ENCODE data around the gene ECSIT. TPM values are rescaled to one million over a fixed set of nuclear protein-coding genes. Genes with fewer than 3 reads are reported as not detected.

The ECSIT gene
- total and polyA plus RNA-seq, 8 donors, result 15.6 to 119 (median 73.4) TPM

- no peak for TF ChIP-seq POLR2A (IDR thresholded peaks at IDR 0.05)
- TF ChIP-seq EP300 (IDR thresholded peaks at IDR 0.05), result no peak
- TF ChIP-seq POLR2AphosphoS5 (IDR thresholded peaks at IDR 0.05), result no peak
- TF ChIP-seq, protein P1, sequence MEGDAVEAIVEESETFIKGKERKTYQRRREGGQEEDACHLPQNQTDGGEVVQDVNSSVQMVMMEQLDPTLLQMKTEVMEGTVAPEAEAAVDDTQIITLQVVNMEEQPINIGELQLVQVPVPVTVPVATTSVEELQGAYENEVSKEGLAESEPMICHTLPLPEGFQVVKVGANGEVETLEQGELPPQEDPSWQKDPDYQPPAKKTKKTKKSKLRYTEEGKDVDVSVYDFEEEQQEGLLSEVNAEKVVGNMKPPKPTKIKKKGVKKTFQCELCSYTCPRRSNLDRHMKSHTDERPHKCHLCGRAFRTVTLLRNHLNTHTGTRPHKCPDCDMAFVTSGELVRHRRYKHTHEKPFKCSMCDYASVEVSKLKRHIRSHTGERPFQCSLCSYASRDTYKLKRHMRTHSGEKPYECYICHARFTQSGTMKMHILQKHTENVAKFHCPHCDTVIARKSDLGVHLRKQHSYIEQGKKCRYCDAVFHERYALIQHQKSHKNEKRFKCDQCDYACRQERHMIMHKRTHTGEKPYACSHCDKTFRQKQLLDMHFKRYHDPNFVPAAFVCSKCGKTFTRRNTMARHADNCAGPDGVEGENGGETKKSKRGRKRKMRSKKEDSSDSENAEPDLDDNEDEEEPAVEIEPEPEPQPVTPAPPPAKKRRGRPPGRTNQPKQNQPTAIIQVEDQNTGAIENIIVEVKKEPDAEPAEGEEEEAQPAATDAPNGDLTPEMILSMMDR (IDR thresholded peaks at IDR 0.05), result no peak
- peaks cover 9 to 48% (median 34%) of the 10 kb centered on the region in 4 donors for H3K36me3 ChIP-seq
- H3K4me3 ChIP-seq, result no peak overlapping the region
- H3K27me3 ChIP-seq, result peaks cover 27 to 82% (median 48%) of the 10 kb centered on the region in 3 donors
- intact Hi-C loops (cut with DNase I; ENCODE audit: low total_unique reads), result no loop called here
- H3K27ac ChIP-seq, result no peak overlapping the region
- peaks cover 31 to 48% (median 42%) of the 10 kb centered on the region in 4 donors for H3K4me1 ChIP-seq
- H3K9me3 ChIP-seq, result no peaks in the 10 kb centered on the region
- WGBS, 5 donors, result 74 to 82% (median 80%) methylated on average over 29 to 57 of the region's 57 CpGs
- no peak for DNase-seq
These were observed 45.4 kb downstream of the ECSIT start for GRCh38 chr19:11483366-11484111.

- intact Hi-C loops (cut with DNase I; ENCODE audit: low total_unique reads), result no loop called here
- peaks cover 27 to 88% (median 48%) of the 10 kb centered on the region in 3 donors for H3K27me3 ChIP-seq
- H3K9me3 ChIP-seq, result no peaks in the 10 kb centered on the region
- DNase-seq, result peak; percentile 86 to 95
- peaks cover 7 to 40% (median 31%) of the 10 kb centered on the region in 4 donors for H3K36me3 ChIP-seq
- peaks cover 31 to 48% (median 42%) of the 10 kb centered on the region in 4 donors for H3K4me1 ChIP-seq
- 2 to 5% (median 5%) methylated on average over 22 to 58 of the region's 58 CpGs for WGBS, 5 donors
- TF ChIP-seq POLR2A (IDR thresholded peaks at IDR 0.05) (no peak), POLR2AphosphoS5 (IDR thresholded peaks at IDR 0.05) (peak in 2 of 3 donors; percentile 32 to 85)
- TF ChIP-seq, protein P1 (IDR thresholded peaks at IDR 0.05), result peak in 5 of 7 experiments; percentile 81 to 97 (median 88)
- peak overlapping the region; percentile 24 to 41 (median 32) for H3K4me3 ChIP-seq
- no peak overlapping the region for H3K27ac ChIP-seq
These were observed 46.4 kb downstream of the ECSIT start for GRCh38 chr19:11482384-11483050.

- H3K36me3 ChIP-seq, result peaks cover 6 to 33% (median 23%) of the 10 kb centered on the region in 4 donors
- H3K4me3 ChIP-seq, result peak overlapping the region; percentile 24 to 41 (median 32)
- H3K9me3 ChIP-seq, result no peaks in the 10 kb centered on the region
- peaks cover 27 to 87% (median 48%) of the 10 kb centered on the region in 3 donors for H3K27me3 ChIP-seq
- H3K4me1 ChIP-seq, result peaks cover 31 to 48% (median 42%) of the 10 kb centered on the region in 4 donors
- TF ChIP-seq POLR2AphosphoS5 (IDR thresholded peaks at IDR 0.05), result no peak
- TF ChIP-seq POLR2A (IDR thresholded peaks at IDR 0.05), result no peak
- TF ChIP-seq, protein P1 (IDR thresholded peaks at IDR 0.05), result no peak
- TF ChIP-seq EP300 (IDR thresholded peaks at IDR 0.05), result no peak
- no peak overlapping the region for H3K27ac ChIP-seq
- peak; percentile 45 to 85 for DNase-seq
- intact Hi-C loops (cut with DNase I; ENCODE audit: low total_unique reads), result no loop called here
- WGBS, 5 donors, result 4 to 7% (median 6%) methylated on average over 35 to 50 of the region's 50 CpGs
These were observed 47.2 kb downstream of the ECSIT start for GRCh38 chr19:11481534-11482383.
